Adrenal gland (tissue), 5 donors: Measurements from ENCODE around the gene PANX2.

Experiments
- CTCF ChIP-seq, 6 experiments: fragments of 450-650 bp in 4 of 6; fragments of 200-600 bp in 2 of 6; sonication (generic) in 1 of 6; IDR thresholded peaks; 1 replicate in 5 of 6; 2 replicates in 1 of 6; pipeline versions ENCODE4 v1.5.1 to v1.8.0; 2016 to 2021; ENCODE audit warnings: antibody characterized with exemption in 6 of 6, mild to moderate bottlenecking in 2 of 6, moderate library complexity in 1 of 6
- POLR2A ChIP-seq, 2 donors: fragments of 450-650 bp; IDR thresholded peaks; one replicate each; pipeline ENCODE4 v1.6.1; 2017; ENCODE audit warnings: antibody characterized with exemption in 2 of 2, mild to moderate bottlenecking in 2 of 2, moderate library complexity in 1 of 2
- donor health status: DM: no; HTN: no; CAD: no.

DNA sequence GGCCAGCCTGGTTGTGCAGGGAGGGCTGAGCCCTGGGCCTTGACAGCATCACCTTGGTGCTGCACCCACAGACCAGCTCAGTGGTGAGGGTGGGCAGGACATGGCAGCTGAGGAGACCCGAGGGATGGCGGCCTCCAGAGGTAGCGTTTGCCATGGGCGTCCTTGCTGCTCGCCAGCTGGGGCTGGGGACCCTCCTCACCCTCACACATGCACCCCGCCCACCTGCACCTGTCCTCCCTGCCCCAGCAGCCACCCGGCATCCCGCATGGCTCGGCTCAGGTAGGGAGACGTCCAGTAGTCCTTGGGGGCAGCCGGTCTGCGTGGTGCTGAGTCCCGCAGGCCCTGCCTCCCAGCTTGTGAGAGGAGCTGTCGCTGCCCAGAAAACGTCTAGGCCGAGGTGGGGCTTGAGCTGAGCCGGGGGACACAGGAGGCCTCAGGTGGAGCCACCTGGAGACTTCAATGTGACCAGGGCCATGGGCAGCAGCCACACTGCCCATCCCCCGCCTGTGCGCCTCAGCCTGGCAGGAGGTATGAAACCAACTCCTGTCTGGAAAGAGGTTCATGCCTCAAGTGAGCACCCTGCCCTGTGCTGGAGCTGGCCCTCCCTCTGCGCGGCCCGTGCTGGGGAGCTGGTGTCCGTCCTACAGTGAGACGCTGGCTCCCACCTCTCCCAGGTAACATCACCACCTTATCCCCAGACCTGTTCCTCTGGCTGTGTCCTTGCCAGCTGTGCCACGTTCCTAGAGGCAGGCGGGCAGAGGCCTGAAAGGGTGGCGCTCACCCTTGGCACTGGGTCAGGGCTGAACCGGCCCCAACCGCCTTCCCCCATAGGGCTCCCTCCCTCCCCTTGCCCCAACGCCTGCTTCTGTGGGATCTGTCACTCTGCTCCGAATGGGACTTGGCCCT is 11.9 kb downstream of the PANX2 start:
- no peak for TF ChIP-seq POLR2A (IDR thresholded peaks at IDR 0.05)
- no peak for TF ChIP-seq CTCF (IDR thresholded peaks at IDR 0.05)
